ENCODE data around the gene ANKRD23. TPM values are rescaled to one million over a fixed set of nuclear protein-coding genes. Genes with fewer than 3 reads are reported as not detected.
"Not testable (repeated sequence)": the region's sequence is repeated elsewhere in the genome, so short reads cannot be mapped to it uniquely, and the experiment has no call there.

ANKRD23 gene
- total RNA-seq, 3 donors from 2014 or later, result 2.9 to 6.3 (median 4.6) TPM

DNA sequence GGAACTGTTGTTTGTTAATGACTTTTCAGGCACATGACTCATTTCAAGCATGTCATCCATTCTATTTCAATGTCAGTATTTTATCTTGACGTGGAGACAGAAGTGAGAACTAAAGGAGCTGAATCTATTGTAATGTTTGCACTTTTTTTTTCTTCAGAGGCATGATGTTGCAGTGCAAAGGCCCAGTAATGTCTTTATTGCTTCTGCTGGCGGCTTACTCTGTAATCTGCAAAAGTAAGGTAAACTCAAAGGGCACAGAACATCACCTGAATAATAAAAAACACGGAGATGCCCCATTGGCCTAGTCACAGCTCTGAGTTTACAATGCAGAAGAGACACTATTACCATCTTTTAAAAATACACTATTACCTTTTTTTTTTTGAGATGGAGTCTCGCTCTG is 30.2 kb downstream of the ANKRD23 start:
- Mint-ChIP-seq H3K36me3 (ENCODE audit: insufficient read depth) (peaks cover 8% of the 10 kb centered on the region), H3K4me3 (no peak overlapping the region), H3K4me1 (ENCODE audit: low read depth) (peaks cover 31% of the 10 kb centered on the region), H3K27me3 (ENCODE audit: low read depth) (no peaks in the 10 kb centered on the region), H3K9me3 (no peaks in the 10 kb centered on the region)
- DNase-seq (no peak), ATAC-seq (no peak)

DNA sequence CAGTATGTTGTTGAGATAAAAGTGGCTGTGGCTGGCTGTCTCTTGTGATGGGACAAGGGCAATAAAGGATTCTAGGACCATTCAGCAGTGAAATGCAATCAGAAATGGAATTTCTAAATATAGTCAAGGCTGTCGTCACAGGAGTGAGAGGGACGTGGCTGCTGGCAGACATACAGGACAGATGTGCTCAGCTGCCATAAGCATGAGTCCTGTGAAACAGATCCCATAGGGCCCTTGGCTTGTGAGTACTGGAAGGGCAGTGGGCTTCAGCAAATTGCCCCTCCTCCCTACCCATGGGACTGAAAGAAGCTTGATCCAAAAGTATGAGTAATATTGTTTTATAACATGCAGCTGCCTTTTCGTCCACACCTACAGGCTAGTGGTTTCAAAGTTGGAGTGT is 31.9 kb downstream of the ANKRD23 start:
- H3K4me1 Mint-ChIP-seq (ENCODE audit: low read depth), result peaks cover 26% of the 10 kb centered on the region
- no peaks in the 10 kb centered on the region for H3K9me3 Mint-ChIP-seq
- no peak overlapping the region for H3K4me3 Mint-ChIP-seq
- H3K36me3 Mint-ChIP-seq (ENCODE audit: insufficient read depth), result peaks cover 5% of the 10 kb centered on the region
- no peaks in the 10 kb centered on the region for H3K27me3 Mint-ChIP-seq (ENCODE audit: low read depth)
- ATAC-seq, result no peak
- DNase-seq, result no peak

DNA sequence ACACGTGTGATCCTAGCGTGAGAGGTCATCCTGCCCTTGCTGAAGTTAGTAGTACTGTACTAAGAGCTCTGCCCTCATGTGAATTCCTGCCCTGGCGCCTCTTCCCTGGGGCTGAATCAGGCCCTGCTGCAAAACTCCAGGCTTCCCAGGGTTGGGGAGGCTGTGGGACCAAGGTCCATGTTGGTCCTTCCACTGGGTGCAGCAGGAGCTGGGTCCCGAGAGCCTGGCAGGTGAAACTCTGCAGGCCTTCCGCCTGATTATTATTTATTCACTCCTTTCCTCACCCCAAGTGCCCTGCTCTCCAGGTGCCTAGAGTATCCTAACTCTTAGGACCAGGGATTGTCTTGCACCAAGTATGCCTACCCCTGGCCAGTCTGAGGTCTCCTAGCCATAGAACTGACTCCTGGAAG is 33.0 kb downstream of the ANKRD23 start:
- no peaks in the 10 kb centered on the region for H3K9me3 Mint-ChIP-seq
- DNase-seq (no peak), ATAC-seq (no peak)
- peaks cover 34% of the 10 kb centered on the region for H3K4me1 Mint-ChIP-seq (ENCODE audit: low read depth)
- H3K4me3 Mint-ChIP-seq, result no peak overlapping the region
- H3K27me3 Mint-ChIP-seq (ENCODE audit: low read depth), result no peaks in the 10 kb centered on the region
- H3K36me3 Mint-ChIP-seq (ENCODE audit: insufficient read depth), result peaks cover 5% of the 10 kb centered on the region

DNA sequence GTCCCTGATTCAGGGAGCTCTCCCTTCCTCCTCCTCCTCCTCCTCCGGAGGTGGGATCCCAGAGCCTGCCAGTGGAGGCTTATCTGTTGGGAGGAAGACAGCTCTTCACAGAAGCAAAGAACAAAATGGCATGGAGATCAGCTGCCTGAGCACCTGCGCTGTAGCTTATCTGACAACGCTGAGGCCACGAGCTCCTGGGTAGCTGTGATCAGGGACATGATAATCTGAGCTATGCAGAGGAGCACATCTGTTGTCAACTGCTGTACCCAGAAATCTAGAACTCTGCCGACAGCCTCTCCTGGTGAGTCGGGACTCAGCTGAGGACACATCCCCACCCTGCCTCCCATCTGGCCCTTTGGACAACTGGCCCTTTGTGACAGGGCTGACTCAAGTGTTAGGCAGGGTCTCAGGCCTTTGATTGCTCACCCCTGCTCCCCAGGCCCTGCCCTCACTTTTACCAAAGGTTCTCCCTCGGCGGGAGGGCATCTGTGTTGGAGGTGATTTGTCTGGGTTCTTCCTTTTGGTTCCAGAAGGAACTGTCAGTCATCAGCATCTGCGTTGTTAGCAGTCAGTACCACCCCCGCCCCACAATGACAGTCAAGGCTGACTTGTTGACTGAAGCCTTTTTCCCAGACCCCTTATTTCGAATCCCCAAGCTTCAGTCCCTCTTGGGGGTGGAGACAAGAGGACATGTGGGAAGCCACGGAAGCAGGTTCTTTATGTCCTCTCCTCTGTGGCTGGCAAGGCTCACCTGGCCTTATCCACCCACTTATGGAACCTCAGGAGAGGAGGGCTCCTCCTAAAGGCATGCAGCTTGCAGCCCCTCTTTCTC is 33.7 kb downstream of the ANKRD23 start:
- Mint-ChIP-seq H3K4me1 (ENCODE audit: low read depth) (peaks cover 30% of the 10 kb centered on the region), H3K36me3 (ENCODE audit: insufficient read depth) (peaks cover 5% of the 10 kb centered on the region), H3K4me3 (no peak overlapping the region), H3K9me3 (no peaks in the 10 kb centered on the region), H3K27me3 (ENCODE audit: low read depth) (no peaks in the 10 kb centered on the region)
- DNase-seq, result no peak
- no peak for ATAC-seq

DNA sequence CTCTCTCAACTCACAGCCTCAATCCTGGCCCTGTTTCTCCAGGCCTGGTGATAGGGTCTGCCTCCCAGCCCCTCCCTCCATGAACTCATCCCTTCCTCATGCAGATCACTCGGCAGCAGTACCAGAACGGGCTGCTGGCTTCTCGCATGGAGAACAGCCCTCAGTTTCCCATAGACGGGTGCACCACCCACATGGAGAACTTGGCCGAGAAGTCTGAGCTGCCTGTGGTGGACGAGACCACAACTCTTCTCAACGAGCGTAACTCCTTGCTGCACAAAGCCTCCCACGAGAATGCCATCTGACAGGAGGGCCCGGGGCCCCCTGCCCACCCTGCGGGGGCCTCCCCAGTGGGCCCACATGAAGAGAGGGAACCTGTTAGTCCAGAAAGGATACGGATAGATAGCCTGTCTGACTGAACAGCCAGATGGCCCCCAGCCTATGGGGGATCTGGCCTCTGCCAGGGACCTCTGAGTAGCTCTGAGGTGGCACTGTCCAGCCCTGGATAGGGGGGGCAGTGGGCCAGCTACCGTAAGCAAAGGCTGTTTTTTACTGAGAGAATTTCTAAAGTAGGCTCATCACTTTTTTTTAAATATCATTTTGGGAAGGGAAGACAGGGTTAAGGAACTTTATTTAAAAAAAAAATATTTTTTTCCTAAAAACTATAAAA is 34.5 kb downstream of the ANKRD23 start:
- Mint-ChIP-seq H3K9me3 (no peaks in the 10 kb centered on the region), H3K36me3 (ENCODE audit: insufficient read depth) (peaks cover 5% of the 10 kb centered on the region), H3K4me3 (no peak overlapping the region), H3K4me1 (ENCODE audit: low read depth) (peaks cover 29% of the 10 kb centered on the region), H3K27me3 (ENCODE audit: low read depth) (no peaks in the 10 kb centered on the region)
- DNase-seq (no peak), ATAC-seq (no peak)

DNA sequence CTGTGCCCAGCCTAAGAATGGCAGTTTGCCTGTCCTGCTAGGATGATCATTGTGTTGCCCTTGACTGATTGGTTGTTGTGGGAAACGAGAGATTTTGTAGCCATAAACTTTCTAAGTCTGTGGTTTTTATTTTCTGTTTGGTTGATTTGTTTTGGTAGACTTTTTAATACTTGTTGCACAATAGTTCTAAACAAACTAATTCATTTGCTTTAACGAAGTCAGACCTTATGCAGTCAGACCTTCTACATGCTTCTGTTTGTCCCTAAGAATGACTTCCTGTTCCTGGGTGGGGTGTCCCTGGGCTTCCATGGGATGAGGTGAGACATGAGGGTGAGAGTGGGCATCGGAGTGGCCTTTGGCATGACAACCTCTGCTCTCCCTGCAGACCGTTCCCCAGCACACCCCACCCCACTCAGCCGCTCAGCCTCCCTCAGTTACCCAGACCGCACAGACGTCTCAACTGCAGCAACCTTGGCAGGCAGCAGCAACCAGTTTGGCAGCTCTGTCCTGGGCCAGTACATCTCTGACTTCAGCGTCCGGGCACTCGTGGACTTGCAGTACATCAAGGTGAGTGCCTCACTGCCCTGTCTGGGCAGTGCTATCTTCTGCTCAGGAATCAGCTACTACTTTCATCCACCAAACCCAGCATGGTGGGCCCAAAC is 35.5 kb downstream of the ANKRD23 start:
- H3K4me1 Mint-ChIP-seq (ENCODE audit: low read depth), result peaks cover 29% of the 10 kb centered on the region
- peaks cover 5% of the 10 kb centered on the region for H3K36me3 Mint-ChIP-seq (ENCODE audit: insufficient read depth)
- no peaks in the 10 kb centered on the region for H3K9me3 Mint-ChIP-seq
- DNase-seq, result no peak
- no peak overlapping the region for H3K4me3 Mint-ChIP-seq
- ATAC-seq, result no peak
- H3K27me3 Mint-ChIP-seq (ENCODE audit: low read depth), result no peaks in the 10 kb centered on the region

DNA sequence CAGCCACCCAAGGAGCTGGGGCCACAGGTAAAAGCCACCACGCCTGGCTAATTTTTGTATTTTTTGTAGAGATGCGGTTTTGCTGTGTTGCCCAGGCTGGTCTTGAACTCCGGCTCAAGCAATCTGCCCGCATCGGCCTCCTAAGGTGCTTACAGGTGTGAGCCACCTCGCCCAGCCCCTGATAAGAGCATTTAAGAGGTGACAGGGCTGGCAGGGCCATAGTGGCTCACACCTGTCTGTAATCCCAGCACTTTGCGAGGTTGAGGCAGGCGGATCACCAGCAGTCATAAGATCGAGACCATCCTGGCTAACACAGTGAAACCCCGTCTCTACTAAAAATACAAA is 36.7 kb downstream of the ANKRD23 start:
- peaks cover 25% of the 10 kb centered on the region for H3K4me1 Mint-ChIP-seq (ENCODE audit: low read depth)
- no peaks in the 10 kb centered on the region for H3K27me3 Mint-ChIP-seq (ENCODE audit: low read depth)
- ATAC-seq, result no peak
- DNase-seq, result no peak
- no peak overlapping the region for H3K4me3 Mint-ChIP-seq
- H3K36me3 Mint-ChIP-seq (ENCODE audit: insufficient read depth), result peaks cover 1% of the 10 kb centered on the region
- no peaks in the 10 kb centered on the region for H3K9me3 Mint-ChIP-seq

DNA sequence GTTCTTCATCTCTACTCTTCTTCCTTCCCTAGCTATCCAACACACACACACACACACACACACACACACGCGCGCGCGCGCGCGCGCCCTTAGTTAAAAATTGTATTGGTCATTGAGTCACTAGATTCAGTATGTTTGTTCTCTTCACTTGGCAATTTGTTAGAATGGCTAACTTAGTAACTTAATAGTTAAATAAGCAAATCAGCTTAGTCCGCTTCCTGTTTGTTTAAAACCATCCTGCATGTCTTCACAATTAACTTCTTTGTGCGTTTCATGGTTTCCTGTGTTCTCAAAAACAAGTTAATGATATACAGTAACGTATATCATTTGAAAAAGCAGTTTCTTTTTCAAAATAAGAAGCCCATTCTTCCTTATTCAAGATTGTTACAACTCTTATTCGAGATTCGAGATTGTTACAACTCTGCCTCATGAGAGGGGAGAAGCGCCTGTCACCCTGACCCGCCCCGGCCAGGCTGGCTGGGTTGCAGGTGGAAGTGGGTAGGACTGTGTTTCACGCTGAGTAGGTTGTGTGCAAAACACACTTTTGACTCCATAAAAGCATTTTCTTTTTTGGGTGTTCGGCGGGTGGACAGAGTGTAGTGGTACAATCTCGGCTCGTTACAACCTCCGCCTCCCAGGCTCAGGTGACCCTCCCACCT is 37.2 kb downstream of the ANKRD23 start:
- H3K36me3 Mint-ChIP-seq (ENCODE audit: insufficient read depth), result peaks cover 1% of the 10 kb centered on the region
- DNase-seq (peak; percentile 23), ATAC-seq (peak; percentile 64 to 68)
- H3K4me3 Mint-ChIP-seq, result peak overlapping the region; percentile 50
- no peaks in the 10 kb centered on the region for H3K9me3 Mint-ChIP-seq
- peaks cover 25% of the 10 kb centered on the region for H3K4me1 Mint-ChIP-seq (ENCODE audit: low read depth)
- no peaks in the 10 kb centered on the region for H3K27me3 Mint-ChIP-seq (ENCODE audit: low read depth)

DNA sequence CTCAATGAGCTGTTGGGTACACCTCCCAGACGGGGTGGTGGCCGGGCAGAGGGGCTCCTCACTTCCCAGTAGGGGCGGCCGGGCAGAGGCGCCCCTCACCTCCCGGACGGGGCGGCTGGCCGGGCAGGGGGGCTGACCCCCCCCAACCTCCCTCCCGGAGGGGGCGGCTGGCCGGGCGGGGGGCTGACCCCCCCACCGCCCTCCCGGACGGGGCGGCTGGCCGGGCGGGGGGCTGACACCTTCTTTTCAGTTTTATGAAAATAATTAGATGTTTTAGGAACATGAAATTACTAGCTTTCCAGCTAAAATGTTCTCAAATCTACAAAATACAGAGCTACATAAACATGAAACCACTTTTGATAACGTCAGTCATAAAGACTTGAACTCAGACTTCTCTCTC is 37.9 kb downstream of the ANKRD23 start:
- H3K36me3 Mint-ChIP-seq (ENCODE audit: insufficient read depth); H3K4me3 Mint-ChIP-seq; DNase-seq; H3K9me3 Mint-ChIP-seq; H3K27me3 Mint-ChIP-seq (ENCODE audit: low read depth); ATAC-seq: not testable (repeated sequence)
- H3K4me1 Mint-ChIP-seq (ENCODE audit: low read depth), result peaks cover 25% of the 10 kb centered on the region

DNA sequence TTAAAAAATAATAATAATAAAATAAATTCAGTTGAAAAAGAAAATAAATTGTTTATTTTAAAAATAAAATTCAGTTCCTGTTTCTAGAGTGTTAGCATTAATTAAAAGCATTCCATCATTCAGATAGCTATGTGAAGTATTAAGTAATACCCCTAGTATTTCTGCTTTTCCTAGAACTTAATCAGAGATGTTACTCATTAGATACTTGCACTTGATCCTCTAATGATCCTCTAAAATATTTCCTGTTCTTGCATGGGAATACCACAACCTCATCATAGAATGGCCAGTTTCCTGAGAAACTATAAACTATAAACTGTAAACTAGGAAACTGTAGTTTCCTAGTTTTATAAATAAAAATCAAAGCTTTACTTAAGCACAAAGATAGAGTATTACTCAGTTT is 38.8 kb downstream of the ANKRD23 start:
- Mint-ChIP-seq H3K27me3 (ENCODE audit: low read depth) (no peaks in the 10 kb centered on the region), H3K4me3 (no peak overlapping the region), H3K4me1 (ENCODE audit: low read depth) (peaks cover 25% of the 10 kb centered on the region), H3K9me3 (no peaks in the 10 kb centered on the region), H3K36me3 (ENCODE audit: insufficient read depth) (no peaks in the 10 kb centered on the region)
- DNase-seq (no peak), ATAC-seq (no peak)

DNA sequence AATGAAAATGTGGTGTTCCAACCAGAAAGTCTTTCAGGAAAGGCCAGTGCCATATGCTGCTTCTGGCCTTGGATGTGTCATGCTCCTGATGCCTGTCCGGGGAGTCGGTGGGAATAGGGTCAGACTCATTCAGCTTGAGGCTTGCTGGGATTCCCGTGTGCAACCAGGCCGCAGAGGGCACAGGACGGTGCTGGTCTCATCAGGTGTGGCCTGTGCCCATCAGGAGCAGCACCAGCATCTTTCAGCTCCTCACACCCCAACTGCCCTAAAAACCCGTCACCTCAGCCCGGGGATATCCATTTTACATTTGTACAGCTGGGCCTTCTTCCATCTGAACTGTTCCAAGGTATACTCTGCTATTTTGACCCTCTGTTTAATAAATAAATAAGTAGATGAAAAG is 41.1 kb downstream of the ANKRD23 start:
- no peak for ATAC-seq
- H3K4me3 Mint-ChIP-seq, result no peak overlapping the region

DNA sequence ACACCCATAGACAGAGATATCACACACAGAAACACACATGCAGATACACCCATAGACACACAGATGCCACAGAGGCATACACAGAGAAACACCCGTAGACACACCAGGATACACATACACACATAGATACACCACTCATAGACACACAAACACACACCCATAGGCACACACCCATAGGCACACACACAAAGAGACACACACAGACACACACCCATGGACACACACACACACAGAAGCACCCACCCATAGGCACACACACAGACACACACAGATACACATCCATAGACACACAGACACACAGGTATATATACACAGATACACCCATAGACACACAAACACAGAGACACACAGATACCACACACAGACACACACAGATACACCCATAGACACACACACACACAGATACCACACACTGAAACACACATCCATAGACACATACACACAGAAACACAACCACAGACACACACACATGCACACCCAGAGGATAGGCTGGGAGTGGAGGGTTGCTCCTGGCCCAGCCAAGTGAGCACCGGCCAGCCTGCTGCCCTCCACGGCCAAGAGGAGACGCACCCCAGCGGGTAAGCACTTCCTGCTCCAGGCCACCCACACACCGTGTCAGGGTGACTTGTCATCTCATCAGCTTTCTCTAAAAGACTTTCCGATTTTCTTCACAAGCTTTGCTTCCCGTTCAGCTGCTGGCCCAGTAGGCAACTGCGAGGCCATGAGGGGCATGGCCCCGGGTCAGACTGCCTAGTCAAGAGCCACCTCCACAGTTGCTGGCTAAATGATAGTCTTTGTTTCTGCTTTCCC is 41.8 kb downstream of the ANKRD23 start:
- Mint-ChIP-seq H3K4me3 (no peak overlapping the region), H3K4me1 (ENCODE audit: low read depth) (peaks cover 15% of the 10 kb centered on the region), H3K27me3 (ENCODE audit: low read depth) (no peaks in the 10 kb centered on the region), H3K9me3 (no peaks in the 10 kb centered on the region), H3K36me3 (ENCODE audit: insufficient read depth) (peaks cover 7% of the 10 kb centered on the region)
- ATAC-seq (peak in 1 of 2 donors; percentile 64), DNase-seq (peak; percentile 32)

More for the DNA sequence above, 41.1 kb downstream of the ANKRD23 start:
- peaks cover 18% of the 10 kb centered on the region for H3K4me1 Mint-ChIP-seq (ENCODE audit: low read depth)
- H3K9me3 Mint-ChIP-seq, result no peaks in the 10 kb centered on the region
- H3K27me3 Mint-ChIP-seq (ENCODE audit: low read depth), result no peaks in the 10 kb centered on the region
- DNase-seq, result no peak
- peaks cover 7% of the 10 kb centered on the region for H3K36me3 Mint-ChIP-seq (ENCODE audit: insufficient read depth)

DNA sequence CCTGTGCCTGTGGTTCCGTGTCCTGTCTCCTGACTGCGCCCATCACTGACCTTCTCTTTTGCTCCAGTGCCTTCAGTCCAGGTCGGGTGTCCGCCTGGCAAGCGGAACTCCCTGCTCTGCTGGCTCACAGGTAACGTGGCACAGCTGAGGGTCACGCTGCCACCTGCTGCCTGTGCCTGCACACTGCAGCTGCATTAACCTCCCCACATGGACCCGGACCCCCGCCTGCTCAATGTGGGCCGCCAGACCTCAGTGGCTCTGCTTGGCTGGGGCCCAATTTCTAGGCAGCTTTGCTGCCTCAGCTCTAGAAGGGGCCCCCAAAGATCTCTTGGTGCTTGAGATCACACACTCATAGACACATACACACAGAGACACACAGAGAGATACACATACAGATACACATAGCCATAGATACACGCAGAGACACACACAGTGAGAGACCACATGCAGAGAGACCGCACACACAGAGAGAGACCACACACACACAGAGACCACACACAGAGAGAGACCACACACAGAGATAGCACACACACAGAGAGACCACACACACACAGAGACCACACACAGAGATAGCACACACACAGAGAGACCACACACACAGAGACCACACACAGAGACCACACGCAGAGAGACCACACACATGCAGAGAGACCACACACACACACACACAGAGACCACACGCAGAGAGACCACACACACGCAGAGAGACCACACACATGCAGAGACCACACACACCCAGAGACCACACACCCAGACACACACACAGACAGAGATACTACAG is 42.6 kb downstream of the ANKRD23 start:
- peaks cover 7% of the 10 kb centered on the region for H3K4me1 Mint-ChIP-seq (ENCODE audit: low read depth)
- H3K9me3 Mint-ChIP-seq, result no peaks in the 10 kb centered on the region
- H3K4me3 Mint-ChIP-seq, result no peak overlapping the region
- peak; percentile 70 for DNase-seq
- H3K36me3 Mint-ChIP-seq (ENCODE audit: insufficient read depth), result peaks cover 7% of the 10 kb centered on the region
- H3K27me3 Mint-ChIP-seq (ENCODE audit: low read depth), result no peaks in the 10 kb centered on the region
- peak; percentile 91 to 94 for ATAC-seq

All from activated T-cell treated with anti-CD3 and anti-CD28 coated beads, Interleukin-2, amount 50 U/mL, for 4 hours (primary cell).